Hippocampal formation (tissue), 2 donors: ENCODE data around the gene FBXW8.
"Not testable (repeated sequence)": the region's sequence is repeated elsewhere in the genome, so short reads cannot be mapped to it uniquely, and the experiment has no call there.

Experiments used
- DNase-seq, 2 donors: peaks; one replicate each; lab custom pipeline; 2025; lab: John Stamatoyannopoulos, UW

Gene FBXW8

GRCh38 chr12:117038919-117039318, 128.2 kb downstream of the FBXW8 start:
- no peak for DNase-seq

- no peak for DNase-seq
Observed at GRCh38 chr12:117039891-117040309, 129.2 kb downstream of the FBXW8 start.

DNA sequence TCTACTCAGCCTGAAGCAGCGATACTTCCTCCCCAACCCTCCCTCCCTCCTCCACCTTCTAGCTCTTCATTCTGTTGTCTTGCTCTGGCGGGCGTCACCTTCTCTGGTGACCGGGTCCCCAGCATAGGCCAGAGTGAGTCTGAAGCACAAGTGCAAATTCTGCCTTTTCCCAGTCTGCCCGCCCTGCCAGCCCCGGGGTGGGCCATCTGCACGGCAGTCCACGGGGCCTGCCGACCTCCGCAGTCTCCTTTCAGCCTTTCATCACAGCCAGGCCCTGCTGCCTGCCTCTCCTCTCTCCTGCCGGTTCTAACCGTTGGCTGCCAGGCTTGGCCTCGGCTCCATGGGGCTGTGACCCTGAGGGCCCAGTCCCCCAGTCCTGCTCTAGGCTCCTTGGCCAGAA, 129.7 kb downstream of the FBXW8 start:
- no peak for DNase-seq

GRCh38 chr12:117041798-117042170, 131.0 kb downstream of the FBXW8 start:
- DNase-seq = no peak

- no peak for DNase-seq
Observed at GRCh38 chr12:117042171-117042842, 131.6 kb downstream of the FBXW8 start.

- no peak for DNase-seq
Observed at GRCh38 chr12:117042862-117043261, 132.1 kb downstream of the FBXW8 start.

DNA sequence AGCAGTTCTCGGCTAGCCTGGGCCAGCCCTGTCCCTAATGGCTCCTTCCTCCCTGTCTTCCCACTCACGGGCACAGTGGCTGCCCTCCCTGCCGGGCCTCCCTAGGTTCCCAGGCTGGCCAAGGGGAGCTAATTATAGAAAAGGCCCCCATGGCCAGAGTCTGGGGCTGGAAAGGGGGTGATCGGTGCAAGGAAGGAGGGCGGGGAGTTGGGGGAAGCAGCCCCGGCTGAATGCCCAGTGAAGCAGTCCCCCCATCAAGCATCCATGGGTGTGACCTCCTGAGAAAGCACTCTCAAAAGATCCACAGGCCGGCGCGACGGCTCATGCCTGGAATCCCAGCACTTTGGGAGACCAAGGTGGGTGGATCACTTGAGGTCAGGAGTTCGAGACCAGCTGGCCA, 133.6 kb downstream of the FBXW8 start:
- DNase-seq = no peak

GRCh38 chr12:117044790-117045159, 134.0 kb downstream of the FBXW8 start:
- peak in 1 of 2 donors; percentile 49 for DNase-seq

DNA sequence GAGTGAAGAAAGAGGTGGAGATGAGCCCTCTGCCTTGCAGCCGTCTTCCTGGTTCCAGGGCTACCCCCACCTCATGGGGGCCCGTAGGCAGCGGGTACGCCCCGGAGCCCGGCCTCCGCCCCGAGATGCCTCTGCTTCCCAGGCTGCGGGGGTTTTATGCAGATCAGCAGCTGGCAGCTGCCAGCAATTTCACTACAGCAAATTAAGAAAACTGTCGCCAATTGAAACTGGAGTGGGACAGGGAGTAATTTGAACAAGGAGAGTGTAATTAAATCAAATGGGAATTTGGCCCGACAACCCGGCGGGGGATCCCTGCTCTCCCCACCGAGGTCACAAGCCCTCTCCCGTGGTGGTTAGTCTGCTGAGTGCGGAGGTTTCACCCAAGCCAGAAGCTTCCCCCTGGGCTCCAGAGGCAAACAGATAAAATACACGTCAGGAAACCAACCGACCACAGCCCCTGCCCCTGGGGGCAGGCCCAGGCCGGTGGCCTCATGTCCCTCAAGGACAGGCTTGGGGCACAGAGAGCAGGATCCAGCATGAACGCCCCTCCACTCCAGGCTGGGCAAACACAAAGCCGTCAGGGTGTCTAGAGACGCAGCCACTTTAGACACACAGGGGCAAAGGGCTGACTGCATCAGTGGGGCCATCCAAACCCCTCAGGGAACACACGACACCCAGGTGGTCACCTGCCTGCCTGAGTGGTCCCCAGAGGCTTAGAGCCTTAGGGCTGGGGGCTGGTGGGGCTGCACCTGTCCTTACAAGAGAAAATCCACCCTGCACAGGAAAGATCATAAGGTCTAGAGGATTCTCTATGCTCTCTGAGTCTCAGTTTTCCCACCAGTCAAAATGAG, 134.6 kb downstream of the FBXW8 start:
- DNase-seq = peak in 1 of 2 donors; percentile 49

DNA sequence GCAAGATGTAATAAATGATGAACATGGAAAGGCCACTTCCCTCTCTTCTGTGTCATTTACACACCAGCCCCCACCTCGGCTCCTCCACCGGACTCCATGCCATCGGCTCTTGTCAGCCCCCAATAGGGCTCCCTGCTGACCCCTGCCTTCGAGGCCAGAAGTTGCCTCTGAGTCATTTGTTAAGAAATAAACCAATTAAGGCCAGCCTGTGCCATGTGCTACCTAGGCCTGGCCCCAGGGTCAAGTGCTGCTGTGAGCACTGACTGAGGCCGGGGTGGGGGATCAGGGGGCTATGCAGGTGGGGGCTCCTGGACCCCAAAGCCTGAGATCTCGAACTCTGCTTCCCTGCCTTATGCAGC, 135.2 kb downstream of the FBXW8 start:
- DNase-seq = no peak

GRCh38 chr12:117046425-117046824, 135.7 kb downstream of the FBXW8 start:
- DNase-seq = no peak

DNA sequence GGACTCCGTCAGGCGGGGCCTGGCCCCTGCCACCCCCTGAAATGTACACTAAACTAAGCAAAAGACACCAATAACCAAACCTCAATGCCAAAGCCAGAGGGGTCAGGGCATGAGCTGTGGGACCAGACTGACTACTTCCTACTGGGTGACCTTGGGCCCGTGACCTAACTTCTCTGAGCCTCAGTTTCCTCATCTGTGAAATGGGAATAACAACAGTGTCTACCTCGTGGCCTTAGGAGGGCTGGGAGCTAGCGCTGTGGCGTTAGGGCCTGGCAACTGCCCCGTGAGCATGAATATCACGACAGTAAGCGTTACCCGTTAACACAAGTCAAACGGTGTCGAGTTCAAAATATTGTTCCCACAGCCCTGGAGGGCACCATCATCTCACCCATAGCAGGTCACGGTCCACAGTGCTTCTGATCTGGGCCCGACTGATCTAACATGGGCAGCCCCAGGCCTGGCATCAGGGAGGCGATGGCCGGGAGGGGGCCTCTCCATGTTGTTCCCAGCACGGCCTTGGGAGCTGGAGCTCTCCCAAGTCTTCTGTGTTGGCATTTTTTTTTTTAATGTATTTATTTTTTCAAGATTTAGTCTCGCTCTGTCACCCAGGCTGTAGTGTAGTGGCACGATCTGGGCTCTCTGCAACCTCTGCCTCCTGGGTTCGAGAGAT, 136.2 kb downstream of the FBXW8 start:
- DNase-seq = no peak

DNA sequence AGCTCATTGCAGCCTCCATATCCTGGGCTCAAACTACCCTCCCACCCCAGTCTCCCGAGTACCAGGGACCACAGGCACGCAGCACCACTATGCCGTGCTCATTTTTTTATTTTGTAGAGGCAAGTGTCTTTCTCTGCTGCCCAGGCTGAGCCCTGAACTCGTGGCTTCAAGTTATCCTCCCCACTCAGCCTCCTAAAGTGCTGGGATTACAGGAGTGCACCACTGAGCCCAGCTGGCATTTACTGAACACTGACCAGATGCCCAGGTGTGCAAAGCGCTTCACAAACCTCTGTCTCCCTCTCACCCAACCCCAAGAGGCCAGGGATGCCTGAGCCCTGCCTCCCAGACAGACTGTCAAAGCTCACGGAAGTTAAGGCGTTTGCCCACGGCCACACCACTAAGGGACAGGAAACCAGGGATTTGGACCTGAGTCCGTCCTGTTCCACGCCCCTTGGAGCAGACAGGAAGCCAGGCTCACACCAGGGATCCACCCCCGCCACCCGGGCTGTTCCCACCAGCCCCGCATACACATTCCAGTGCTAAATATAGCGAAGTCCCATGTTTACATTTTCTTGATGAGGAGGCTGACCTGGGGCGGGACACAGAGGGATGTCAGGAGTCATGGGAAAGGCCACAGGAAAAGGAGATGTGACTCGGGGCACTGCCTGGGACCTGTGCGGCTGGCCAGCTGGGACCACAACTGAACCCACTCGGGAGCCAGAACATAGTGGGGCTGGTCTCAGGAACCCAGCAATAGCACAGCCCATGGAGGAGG, 137.2 kb downstream of the FBXW8 start:
- DNase-seq = no peak

DNA sequence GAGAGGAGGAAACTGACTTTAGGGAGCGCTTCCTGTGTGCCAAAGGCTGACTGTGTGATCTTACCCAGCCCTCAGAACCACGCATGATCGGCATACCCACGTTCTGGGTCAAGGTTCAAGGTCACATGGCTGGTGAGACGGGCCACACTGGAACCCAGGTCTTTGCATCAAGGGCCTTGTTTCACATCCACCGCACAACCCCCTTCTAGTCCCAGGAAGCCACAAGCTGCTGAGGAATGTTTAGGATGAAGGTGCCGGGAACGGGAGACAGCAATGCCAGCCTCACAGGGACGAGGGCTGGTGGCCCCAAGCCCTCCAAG, 137.8 kb downstream of the FBXW8 start:
- no peak for DNase-seq

GRCh38 chr12:117049295-117049694, 138.5 kb downstream of the FBXW8 start:
- no peak for DNase-seq

- DNase-seq = no peak
Observed at GRCh38 chr12:117050060-117050459, 139.3 kb downstream of the FBXW8 start.

DNA sequence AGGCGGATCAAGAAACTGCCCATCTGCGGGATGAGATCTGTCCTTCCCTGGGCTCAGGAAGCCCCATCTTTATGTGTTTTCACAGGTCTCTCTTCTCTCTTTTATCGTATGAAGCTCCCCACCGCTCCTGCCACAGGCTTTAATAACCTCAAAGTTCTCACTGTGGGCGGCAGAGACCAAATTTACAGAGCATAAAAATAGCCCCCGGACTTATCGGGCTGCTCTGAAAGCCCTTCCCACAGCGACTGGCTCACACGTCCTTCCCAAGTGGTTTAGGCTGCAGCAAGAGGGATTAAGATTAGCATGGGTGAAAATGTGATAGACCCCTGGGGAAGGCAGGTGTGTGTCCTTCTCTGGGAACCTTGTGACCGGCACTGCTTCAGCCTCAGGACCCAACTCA, 140.6 kb downstream of the FBXW8 start:
- DNase-seq = no peak

DNA sequence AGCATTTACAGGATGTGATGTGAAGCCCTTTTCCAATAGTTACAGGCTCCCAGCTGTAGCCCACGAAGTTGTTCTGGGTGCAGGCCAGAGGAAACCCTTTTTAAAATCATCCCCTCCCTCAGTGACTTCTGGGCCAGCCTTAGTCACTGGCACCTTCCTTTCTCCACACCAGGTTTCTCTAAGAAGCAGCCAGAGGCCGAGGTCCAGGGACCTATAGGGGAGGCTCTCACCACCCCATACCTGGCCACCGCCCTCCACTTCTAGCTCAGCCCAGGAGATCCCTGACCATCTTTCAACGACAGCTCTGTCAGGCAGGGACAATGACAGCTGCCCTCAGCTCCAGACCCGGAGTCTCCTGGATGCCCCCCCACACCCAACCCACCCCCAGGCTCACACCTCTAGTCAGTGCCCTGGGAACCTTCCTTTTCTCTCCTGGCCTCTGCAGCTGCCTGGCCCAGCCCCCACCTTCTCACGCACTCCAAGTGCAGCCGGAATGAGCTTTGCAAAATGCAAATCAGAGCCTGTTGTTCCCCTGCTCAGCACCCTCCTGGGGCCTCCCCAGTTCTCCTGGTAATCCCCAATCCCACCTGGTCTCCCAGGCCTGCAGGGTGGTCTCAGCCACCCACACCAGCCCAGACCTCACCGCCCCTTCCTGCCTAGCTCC, 141.8 kb downstream of the FBXW8 start:
- no peak for DNase-seq

DNA sequence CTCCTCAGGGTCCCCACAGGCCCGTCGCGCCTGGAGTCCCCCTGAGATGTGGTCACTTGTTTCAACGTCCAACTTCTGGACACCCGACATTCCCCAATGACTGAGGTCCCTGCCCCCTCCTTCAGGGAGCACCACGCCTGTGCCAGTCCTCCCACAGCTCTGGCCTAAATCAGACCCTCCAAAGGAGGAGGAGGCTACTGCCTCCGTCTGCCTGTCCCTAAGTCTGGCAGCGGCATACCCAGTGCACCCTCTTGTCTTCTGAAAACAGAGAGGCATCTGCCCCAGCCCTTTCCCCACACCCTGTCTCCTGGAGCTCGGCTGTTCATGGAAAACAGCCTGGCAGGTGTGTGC, 142.3 kb downstream of the FBXW8 start:
- DNase-seq = no peak

GRCh38 chr12:117053597-117054201, 142.9 kb downstream of the FBXW8 start:
- no peak for DNase-seq

GRCh38 chr12:117054279-117054678, 143.5 kb downstream of the FBXW8 start:
- DNase-seq = no peak

DNA sequence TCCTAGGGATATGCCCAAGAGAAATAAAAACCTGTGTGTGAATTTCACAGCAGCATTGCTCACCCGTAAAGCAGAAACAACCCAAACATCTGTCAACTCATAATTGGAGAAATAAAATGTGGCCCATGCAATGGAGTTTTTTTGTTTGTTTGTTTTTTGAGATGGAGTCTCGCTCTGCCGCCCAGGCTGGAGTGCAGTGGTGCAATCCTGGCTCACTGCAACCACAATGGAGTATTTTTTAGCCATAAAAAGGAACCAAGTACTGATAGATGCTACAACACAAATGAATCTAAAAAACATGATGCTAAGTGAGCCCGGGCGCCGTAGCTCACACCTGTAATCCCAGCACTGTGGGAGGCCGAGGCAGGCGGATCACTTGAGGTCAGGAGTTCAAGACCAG, 146.9 kb downstream of the FBXW8 start:
- not testable (repeated sequence) for DNase-seq
